Fibroblast of skin of right quadriceps (primary cell): ENCODE measurements around the gene POLR2J3.
"Not testable (repeated sequence)": the region's sequence is repeated elsewhere in the genome, so short reads cannot be mapped to it uniquely, and the experiment has no call there.

Experiments
- DNase-seq: peaks from one replicate; pipeline ENCODE4 v3.0.0-alpha.2; 2013

The POLR2J3 gene

GRCh38 chr7:102581722-102582121 lies 9.3 kb upstream of the POLR2J3 start:
- not testable (repeated sequence) for DNase-seq

- DNase-seq = not testable (repeated sequence)
Measured at GRCh38 chr7:102578486-102578885, 6.1 kb upstream of the POLR2J3 start.

- DNase-seq = not testable (repeated sequence)
Measured at GRCh38 chr7:102577315-102578240, 5.2 kb upstream of the POLR2J3 start.

DNA sequence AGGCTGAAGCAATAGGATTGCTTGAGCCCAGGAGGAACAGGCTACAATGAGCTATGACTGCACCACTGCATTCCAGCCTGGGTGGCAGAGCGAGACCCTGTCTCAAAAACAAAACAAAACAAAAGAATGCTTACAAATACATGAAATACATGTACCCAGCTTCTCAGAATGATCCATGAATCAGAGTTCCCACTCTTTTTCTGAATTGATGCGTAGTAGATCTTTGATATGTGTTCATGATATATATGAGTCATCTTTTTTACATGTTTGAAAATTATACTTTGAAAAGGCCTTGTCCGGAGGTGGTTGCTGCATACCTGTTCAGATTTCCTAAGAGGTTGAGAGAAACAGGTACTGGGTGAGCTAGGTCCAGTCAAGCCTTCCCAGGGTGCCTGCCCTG lies 4.0 kb upstream of the POLR2J3 start:
- not testable (repeated sequence) for DNase-seq

- DNase-seq = not testable (repeated sequence)
Measured at GRCh38 chr7:102574607-102575006, 2.2 kb upstream of the POLR2J3 start.

GRCh38 chr7:102568620-102569019 lies 3.8 kb downstream of the POLR2J3 start:
- DNase-seq = not testable (repeated sequence)

DNA sequence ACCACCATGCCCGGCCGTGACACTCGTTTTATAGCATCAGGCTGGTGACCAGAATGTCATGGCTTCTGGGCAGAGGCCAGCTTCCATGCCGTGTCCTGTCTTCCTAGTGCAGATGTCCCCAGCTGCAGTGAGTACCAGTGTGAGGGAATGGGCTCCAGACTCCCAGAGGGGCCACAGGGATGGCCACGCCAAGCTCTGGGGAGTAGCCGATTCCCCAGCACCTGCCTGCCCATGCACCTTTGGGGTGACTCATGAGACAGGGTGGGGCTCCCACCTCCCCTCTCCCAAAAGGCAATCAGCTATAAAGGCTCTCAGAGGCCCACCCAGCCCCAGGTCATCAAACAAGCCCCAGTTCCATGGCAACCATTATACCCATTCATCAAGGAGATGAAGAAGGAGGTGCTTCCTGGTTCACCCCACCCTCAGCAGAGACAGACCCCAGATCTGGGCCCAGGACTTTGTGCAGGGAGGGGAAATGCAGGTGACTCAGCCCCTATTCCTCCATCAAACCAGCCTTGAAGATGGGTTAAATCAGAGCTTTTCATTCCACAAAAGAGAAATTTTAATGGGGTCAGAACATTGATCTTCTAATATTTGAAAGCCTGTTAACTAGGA lies 21.5 kb downstream of the POLR2J3 start, which contains the start of gene SPDYE2:
SPDYE2 (plus strand) TSS at position 419 of the 615 bp plus-strand sequence. CDS start 2,030 bp downstream, outside the sequence.
- not testable (repeated sequence) for DNase-seq

GRCh38 chr7:102546353-102546752 lies 26.0 kb downstream of the POLR2J3 start:
- not testable (repeated sequence) for DNase-seq

DNA sequence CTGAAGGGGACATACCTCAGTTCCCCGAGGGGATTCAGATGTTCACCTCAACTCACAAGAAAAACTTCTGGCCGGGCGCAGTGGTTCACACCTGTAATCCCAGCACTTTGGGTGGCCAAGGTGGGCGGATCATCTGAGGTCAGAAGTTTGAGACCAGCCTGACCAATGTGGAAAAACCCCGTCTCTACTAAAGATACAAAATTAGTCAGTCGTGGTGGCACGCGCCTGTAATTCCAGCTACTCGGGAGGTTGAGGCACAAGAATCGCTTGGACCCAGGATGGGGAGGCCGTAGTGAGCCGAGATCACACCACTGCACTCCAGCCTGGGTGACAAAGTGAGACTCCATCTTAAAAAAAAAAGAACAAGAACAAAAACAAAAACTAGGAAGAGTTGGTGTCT lies 27.1 kb downstream of the POLR2J3 start:
- not testable (repeated sequence) for DNase-seq

- DNase-seq = not testable (repeated sequence)
Measured at GRCh38 chr7:102544372-102544771, 28.0 kb downstream of the POLR2J3 start.

DNA sequence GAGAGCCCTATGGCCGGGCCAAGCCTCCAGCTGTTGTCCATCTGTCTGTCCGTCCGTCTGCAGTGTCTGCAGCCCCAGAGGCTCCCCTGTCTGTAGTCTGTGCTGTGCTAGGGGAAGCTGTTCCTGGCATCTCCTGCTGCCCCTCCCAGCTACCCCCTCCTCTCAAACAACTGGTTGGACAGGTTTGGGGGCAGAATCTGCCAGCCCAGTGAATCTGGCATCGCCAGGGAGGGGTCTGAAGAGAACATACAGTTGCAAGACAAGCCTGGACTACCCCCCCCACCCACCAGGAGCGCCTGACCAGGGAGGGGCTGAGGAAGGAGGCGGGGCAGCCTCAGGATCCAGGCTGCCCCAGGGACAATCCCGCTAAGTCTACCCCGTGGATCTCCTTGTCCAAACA lies 28.8 kb downstream of the POLR2J3 start, which contains the start of gene UPK3BL2:
UPK3BL2 (minus strand) TSS at position 101 of the 400 bp plus-strand sequence; CDS start at position 41, 60 bp downstream.
- DNase-seq = not testable (repeated sequence)

GRCh38 chr7:102542771-102543170 lies 29.6 kb downstream of the POLR2J3 start:
- not testable (repeated sequence) for DNase-seq

- DNase-seq = not testable (repeated sequence)
Measured at GRCh38 chr7:102542083-102542482, 30.3 kb downstream of the POLR2J3 start.

DNA sequence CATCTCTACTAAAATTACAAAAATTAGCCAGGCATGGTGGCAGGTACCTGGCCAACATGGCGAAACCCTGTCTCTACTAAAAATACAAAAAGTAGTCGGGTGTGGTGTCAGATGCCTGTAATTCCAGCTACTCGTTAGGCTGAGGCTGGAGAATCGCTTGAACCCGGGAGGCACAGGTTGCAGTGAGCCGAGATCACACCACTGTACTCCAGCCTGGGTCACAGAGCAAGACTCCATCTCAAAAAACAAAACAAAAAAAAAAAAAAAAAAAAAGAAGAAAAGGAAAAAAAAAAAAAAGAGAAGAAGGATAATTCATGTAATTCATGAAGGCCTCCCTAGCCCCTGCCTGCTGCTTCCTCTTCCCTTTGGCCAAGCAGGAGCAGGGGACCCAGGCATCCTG lies 31.8 kb downstream of the POLR2J3 start:
- DNase-seq = not testable (repeated sequence)

- not testable (repeated sequence) for DNase-seq
Measured at GRCh38 chr7:102535062-102535615, 37.2 kb downstream of the POLR2J3 start.

- not testable (repeated sequence) for DNase-seq
Measured at GRCh38 chr7:102532127-102532526, 40.3 kb downstream of the POLR2J3 start.

- not testable (repeated sequence) for DNase-seq
Measured at GRCh38 chr7:102531583-102531982, 40.8 kb downstream of the POLR2J3 start.

DNA sequence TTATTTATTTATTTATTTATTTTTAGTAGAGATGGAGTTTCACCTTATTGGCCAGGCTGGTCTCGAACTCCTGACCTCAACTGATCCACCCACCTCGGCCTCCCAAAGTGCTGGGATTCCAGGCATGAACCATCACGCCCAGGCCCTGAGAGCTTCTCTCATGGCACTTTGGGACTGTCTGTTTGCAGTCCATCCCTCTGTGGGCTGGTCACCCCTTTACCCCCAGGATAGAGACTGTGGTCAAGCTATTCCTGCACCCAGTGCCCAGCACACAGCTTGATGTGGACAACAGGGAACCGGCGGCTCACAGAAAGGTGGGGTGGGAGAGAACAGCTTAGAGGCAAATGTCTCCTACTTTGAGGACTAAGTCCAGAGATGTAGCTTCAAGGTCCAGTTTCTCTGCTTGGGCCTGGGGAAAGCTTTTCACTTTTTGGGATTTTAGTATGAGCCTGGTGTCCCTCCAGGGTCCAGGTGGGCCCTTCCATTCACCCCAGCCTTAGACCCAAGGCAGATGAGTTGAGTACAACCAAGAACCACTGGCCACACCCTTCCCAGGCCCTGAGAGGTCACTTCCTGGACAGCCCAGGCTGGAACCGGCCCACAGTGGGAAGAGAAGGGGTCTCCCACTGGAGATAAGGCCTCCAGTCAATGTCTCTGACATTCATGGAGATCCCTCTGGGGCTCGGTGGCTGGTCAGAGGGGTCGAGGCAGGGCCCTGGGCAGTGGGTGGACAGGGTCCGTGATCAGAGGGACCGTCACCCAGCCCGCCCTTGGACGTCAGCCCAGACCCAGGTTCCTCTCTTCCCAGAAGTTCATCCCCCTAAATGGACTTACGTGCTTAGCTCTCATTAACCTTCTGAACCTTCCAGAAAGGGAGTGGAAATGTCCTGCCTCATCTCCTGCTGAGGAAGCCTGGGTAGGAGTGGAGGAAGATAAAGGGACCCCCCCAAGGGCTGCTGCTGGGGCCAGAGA lies 44.3 kb downstream of the POLR2J3 start:
- DNase-seq = not testable (repeated sequence)

- DNase-seq = not testable (repeated sequence)
Measured at GRCh38 chr7:102527182-102527581, 45.2 kb downstream of the POLR2J3 start.

- not testable (repeated sequence) for DNase-seq
Measured at GRCh38 chr7:102524803-102525202, 47.6 kb downstream of the POLR2J3 start.

DNA sequence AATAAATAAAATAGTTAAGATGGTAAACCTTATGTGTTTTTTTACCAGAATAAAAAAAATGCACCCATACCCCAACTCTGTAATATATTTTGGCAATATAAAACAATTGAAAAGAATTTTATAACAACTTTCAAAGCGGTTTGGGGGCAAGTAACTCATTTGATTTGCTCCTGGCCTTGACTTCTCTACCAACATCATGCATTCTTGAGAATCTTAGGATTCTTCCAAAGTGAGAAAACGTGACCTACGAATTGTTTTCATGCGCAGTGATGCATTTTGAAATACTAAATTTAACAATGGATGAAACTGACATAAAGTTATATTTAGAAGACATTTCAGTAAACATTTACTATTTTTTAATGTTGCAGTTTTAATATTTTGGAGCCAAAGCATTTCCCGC lies 51.6 kb downstream of the POLR2J3 start:
- DNase-seq = not testable (repeated sequence)
